Right atrium auricular region (tissue), 2 donors: Measurements from ENCODE around the gene MFSD11. TPM values are rescaled to one million over a fixed set of nuclear protein-coding genes. Genes with fewer than 3 reads are reported as not detected.

ENCODE experiments used
- DNase-seq: peaks from one replicate; pipeline ENCODE4 v3.0.0-alpha.2; 2019; ENCODE audit warnings: low spot score
- H3K27ac ChIP-seq, 2 donors: fragments of 200-600 bp; sonication (generic); 1 replicate in 1 of 2; 2 replicates in 1 of 2; pipeline ENCODE4 v1.5.1; 2016 to 2019
- H3K27me3 ChIP-seq, 2 donors: fragments of 200-600 bp; sonication (generic); one replicate each; pipeline versions ENCODE4 v1.5.1 to v1.6.0; 2017 to 2019
- H3K36me3 ChIP-seq: fragments of 200-600 bp; sonication (generic); one replicate; pipeline ENCODE4 v1.5.1; 2016
- H3K4me1 ChIP-seq, 2 donors: fragments of 200-600 bp; sonication (generic); one replicate each; pipeline versions ENCODE4 v1.5.1 to v1.6.0; 2017 to 2019
- H3K4me3 ChIP-seq, 2 donors: fragments of 200-600 bp; sonication (generic); 1 replicate in 1 of 2; 2 replicates in 1 of 2; pipeline ENCODE4 v1.5.1; 2017 to 2019; ENCODE audit warnings: mild to moderate bottlenecking in 1 of 2, moderate library complexity in 1 of 2
- H3K9me3 ChIP-seq, 2 donors: fragments of 200-600 bp; sonication (generic); one replicate each; pipeline ENCODE4 v1.5.1; 2019
- CTCF ChIP-seq, 2 donors: fragments of 200-600 bp; sonication (generic); IDR thresholded peaks; one replicate each; pipeline ENCODE4 v1.5.1; 2019; ENCODE audit warnings: antibody characterized with exemption in 2 of 2
- total RNA-seq, 2 donors: library from RNA; depleted of rRNA; stranded (reverse); fragments of >200 nt; gene quantifications; one replicate each; pipeline ENCODE4 v1.1.0, GENCODE V29; 2016

MFSD11 gene
- total RNA-seq, 2 donors from 2014 or later: 24.8 to 29.3 TPM

GRCh38 chr17:76700617-76701470, 37.1 kb upstream of the MFSD11 start:
- H3K4me1 ChIP-seq: peaks cover 0 to 94% of the 10 kb centered on the region in 2 donors
- H3K4me3 ChIP-seq: peak overlapping the region; percentile 31 to 38
- H3K27me3 ChIP-seq: no peaks in the 10 kb centered on the region
- peak; percentile 92 for DNase-seq
- peak overlapping the region; percentile 93 to 98 for H3K27ac ChIP-seq
- H3K9me3 ChIP-seq: no peaks in the 10 kb centered on the region
- H3K36me3 ChIP-seq: no peaks in the 10 kb centered on the region
- no peak for TF ChIP-seq CTCF (IDR thresholded peaks at IDR 0.05)

GRCh38 chr17:76701471-76701967, 36.4 kb upstream of the MFSD11 start:
- peak overlapping the region; percentile 93 to 98 for H3K27ac ChIP-seq
- H3K36me3 ChIP-seq: no peaks in the 10 kb centered on the region
- TF ChIP-seq CTCF (IDR thresholded peaks at IDR 0.05): no peak
- H3K4me1 ChIP-seq: peaks cover 0 to 90% of the 10 kb centered on the region in 2 donors
- DNase-seq: no peak
- H3K4me3 ChIP-seq: peak overlapping the region in 1 of 2 donors; percentile 38
- H3K27me3 ChIP-seq: no peaks in the 10 kb centered on the region
- H3K9me3 ChIP-seq: no peaks in the 10 kb centered on the region

- Histone ChIP-seq H3K27me3 (no peaks in the 10 kb centered on the region), H3K9me3 (no peaks in the 10 kb centered on the region), H3K4me1 (peaks cover 0 to 90% of the 10 kb centered on the region in 2 donors), H3K4me3 (no peak overlapping the region), H3K36me3 (no peaks in the 10 kb centered on the region), H3K27ac (peak overlapping the region; percentile 93 to 98)
- TF ChIP-seq CTCF (IDR thresholded peaks at IDR 0.05): no peak
- DNase-seq: no peak
These were observed 35.8 kb upstream of the MFSD11 start for GRCh38 chr17:76702076-76702475.

GRCh38 chr17:76702941-76703637, 34.8 kb upstream of the MFSD11 start:
- Histone ChIP-seq H3K4me3 (no peak overlapping the region), H3K9me3 (no peaks in the 10 kb centered on the region), H3K27me3 (no peaks in the 10 kb centered on the region), H3K36me3 (no peaks in the 10 kb centered on the region), H3K4me1 (peaks cover 0 to 89% of the 10 kb centered on the region in 2 donors), H3K27ac (peak overlapping the region; percentile 93 to 98)
- no peak for DNase-seq
- TF ChIP-seq CTCF (IDR thresholded peaks at IDR 0.05): no peak

- H3K4me1 ChIP-seq: peaks cover 0 to 89% of the 10 kb centered on the region in 2 donors
These were observed 33.1 kb upstream of the MFSD11 start for GRCh38 chr17:76704805-76705204.

More at GRCh38 chr17:76704805-76705204, 33.1 kb upstream of the MFSD11 start:
- Histone ChIP-seq H3K27ac (peak overlapping the region; percentile 98), H3K9me3 (no peaks in the 10 kb centered on the region), H3K36me3 (no peaks in the 10 kb centered on the region), H3K4me3 (no peak overlapping the region), H3K27me3 (no peaks in the 10 kb centered on the region)
- TF ChIP-seq CTCF (IDR thresholded peaks at IDR 0.05): no peak
- no peak for DNase-seq
